Epithelial cell of esophagus (primary cell): ENCODE measurements around the gene SLC24A4.

Experiments
- DNase-seq: peaks from one replicate; pipeline ENCODE4 v3.0.0; 2010; ENCODE audit warnings: low read depth
- H3K4me3 ChIP-seq: 2 replicates; pipeline ENCODE4 v1.5.1; 2011; ENCODE audit warnings: mild to moderate bottlenecking, low read length, control low read depth
- CTCF ChIP-seq: IDR thresholded peaks from 2 replicates; pipeline ENCODE4 v1.5.1; 2011; ENCODE audit warnings: low read depth, mild to moderate bottlenecking, low read length, control low read depth, inconsistent platforms; ENCODE audit not compliant: insufficient read depth; ENCODE audit errors: missing control alignments

SLC24A4 gene

GRCh38 chr14:92323916-92324818 is 1.2 kb downstream of the SLC24A4 start:
- TF ChIP-seq CTCF = no peak
- no peak for DNase-seq
- H3K4me3 ChIP-seq = no peak overlapping the region

DNA sequence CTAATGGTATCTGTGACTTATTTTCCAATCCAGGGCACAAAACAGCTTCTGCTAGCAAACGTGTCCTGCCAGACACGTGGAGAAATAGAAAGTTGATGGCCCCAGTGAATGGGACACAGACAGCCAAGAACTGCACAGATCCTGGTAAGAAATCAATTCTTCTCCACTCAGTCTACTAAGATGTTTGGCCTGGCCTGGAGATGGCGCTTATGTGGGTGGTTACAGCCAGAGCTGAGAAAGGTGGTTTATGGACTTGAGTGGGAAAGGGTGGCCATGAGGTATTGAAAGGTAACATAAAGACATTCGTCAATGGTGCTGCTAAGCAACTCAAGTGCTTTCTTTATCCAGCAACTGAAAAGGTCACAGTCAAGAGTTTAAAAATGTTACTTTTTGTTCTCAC is 2.9 kb downstream of the SLC24A4 start:
- TF ChIP-seq CTCF = peak; percentile 21
- H3K4me3 ChIP-seq = no peak overlapping the region
- DNase-seq = no peak

DNA sequence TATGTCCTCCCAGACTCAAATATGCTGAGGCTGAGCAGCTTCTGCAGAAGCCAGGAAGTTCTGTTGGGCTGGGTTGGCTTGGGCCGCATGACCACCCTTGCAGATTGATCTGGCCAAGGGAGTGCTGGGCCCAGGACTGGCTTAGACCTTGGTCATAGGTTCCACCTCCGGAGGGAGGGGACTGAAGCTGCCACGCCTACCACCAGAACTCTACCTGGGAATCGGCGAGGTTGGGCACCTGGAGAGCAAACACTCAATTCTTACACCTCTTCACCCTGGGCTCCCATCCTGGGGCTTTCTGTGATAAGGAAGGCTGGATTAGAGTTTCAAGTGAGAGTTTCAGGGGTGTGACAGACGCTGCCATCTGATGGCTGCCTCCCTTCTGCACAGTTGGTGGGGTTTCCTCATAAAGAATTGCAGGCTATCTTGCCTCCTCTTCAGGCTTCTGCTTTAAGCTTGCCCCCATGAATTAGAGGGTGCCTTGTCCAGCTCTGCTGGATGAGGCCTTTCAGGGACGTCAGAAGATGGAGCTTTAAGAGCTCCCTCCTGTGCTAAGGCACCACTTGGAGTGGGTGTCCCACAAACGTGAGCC is 5.8 kb downstream of the SLC24A4 start:
- H3K4me3 ChIP-seq = no peak overlapping the region
- no peak for TF ChIP-seq CTCF
- DNase-seq = no peak

- no peak for DNase-seq
- TF ChIP-seq CTCF = no peak
- H3K4me3 ChIP-seq = no peak overlapping the region
These were observed 11.1 kb downstream of the SLC24A4 start for GRCh38 chr14:92334050-92334449.

GRCh38 chr14:92336363-92336762 is 13.4 kb downstream of the SLC24A4 start:
- TF ChIP-seq CTCF = no peak
- DNase-seq = no peak
- H3K4me3 ChIP-seq = no peak overlapping the region

GRCh38 chr14:92339426-92339825 is 16.5 kb downstream of the SLC24A4 start:
- H3K4me3 ChIP-seq = no peak overlapping the region
- no peak for TF ChIP-seq CTCF
- no peak for DNase-seq
